Measurements from ENCODE around the gene RASL10A. TPM values are rescaled to one million over a fixed set of nuclear protein-coding genes. Genes with fewer than 3 reads are reported as not detected.
A peak's percentile ranks its signal among the peaks of the same experiment; 100 is the strongest.

RASL10A gene
- polyA plus RNA-seq, 3 donors: 0.35 to 2.1 (median 0.50) TPM

- no peak overlapping the region for H3K27ac Mint-ChIP-seq
- H3K79me2 ChIP-seq (ENCODE audit: insufficient read depth, low read length): peaks cover 67% of the 10 kb centered on the region
- H3K27ac ChIP-seq (ENCODE audit: low read depth in 1 of 2, low read length in 2 of 2): no peak overlapping the region
- no peaks in the 10 kb centered on the region for H3K4me1 ChIP-seq (ENCODE audit: control insufficient read depth in 1 of 2, insufficient read depth in 2 of 2, low read length in 2 of 2)
- H3K4me1 Mint-ChIP-seq: no peaks in the 10 kb centered on the region
- DNase-seq: no peak
- no peaks in the 10 kb centered on the region for H3K27me3 ChIP-seq (ENCODE audit: control insufficient read depth in 2 of 2, insufficient read depth in 2 of 2, low read length in 2 of 2)
- TF ChIP-seq CTCF (IDR thresholded peaks at IDR 0.05): no peak
- no peak overlapping the region for H3K9ac ChIP-seq (ENCODE audit: insufficient read depth, low read length, poor library complexity, severe bottlenecking)
- intact Hi-C loops (cut with micrococcal nuclease): no loop called here
- WGBS (ENCODE audit: insufficient coverage): no CpG with 5 or more reads among the region's 5 CpGs
- peaks cover 88 to 98% of the 10 kb centered on the region in 2 donors for H3K36me3 Mint-ChIP-seq
- no peak overlapping the region for H3K4me3 Mint-ChIP-seq
- H3K27me3 Mint-ChIP-seq (ENCODE audit: low read depth in 3 of 3): no peaks in the 10 kb centered on the region
- H3K9me3 ChIP-seq (replicated peaks in 1 of 2; ENCODE audit: control insufficient read depth in 1 of 2, insufficient read depth in 1 of 2, low read length in 2 of 2): no peaks in the 10 kb centered on the region
- no peaks in the 10 kb centered on the region for H3K9me3 Mint-ChIP-seq
- H3K4me3 ChIP-seq (replicated peaks in 1 of 3; ENCODE audit: low read depth in 2 of 3, low read length in 3 of 3): no peak overlapping the region
- no peak overlapping the region for H2AFZ ChIP-seq (ENCODE audit: insufficient read depth, low read depth, low read length, poor library complexity, severe bottlenecking)
- H3K4me2 ChIP-seq (replicated peaks; ENCODE audit: extremely low read depth, low read length, poor library complexity, severe bottlenecking): no peak overlapping the region
- H4K20me1 ChIP-seq (ENCODE audit: insufficient read depth, low read length): peaks cover 100% of the 10 kb centered on the region
- peaks cover 97 to 100% of the 10 kb centered on the region in 2 donors for H3K36me3 ChIP-seq (replicated peaks in 1 of 2; ENCODE audit: control insufficient read depth in 1 of 2, insufficient read depth in 2 of 2, low read length in 2 of 2)
Observed at GRCh38 chr22:29290061-29290460, 25.4 kb downstream of the RASL10A start.

GRCh38 chr22:29288837-29289236 lies 26.7 kb downstream of the RASL10A start:
- Histone ChIP-seq H3K4me3 (replicated peaks in 1 of 3; ENCODE audit: low read depth in 2 of 3, low read length in 3 of 3) (no peak overlapping the region), H3K27ac (ENCODE audit: low read depth in 1 of 2, low read length in 2 of 2) (peak overlapping the region in 1 of 2 donors; percentile 3), H4K20me1 (ENCODE audit: insufficient read depth, low read length) (peaks cover 100% of the 10 kb centered on the region), H3K9ac (ENCODE audit: insufficient read depth, low read length, poor library complexity, severe bottlenecking) (no peak overlapping the region), H3K79me2 (ENCODE audit: insufficient read depth, low read length) (peaks cover 78% of the 10 kb centered on the region), H3K27me3 (ENCODE audit: control insufficient read depth in 2 of 2, insufficient read depth in 2 of 2, low read length in 2 of 2) (no peaks in the 10 kb centered on the region), H2AFZ (ENCODE audit: insufficient read depth, low read depth, low read length, poor library complexity, severe bottlenecking) (no peak overlapping the region), H3K9me3 (replicated peaks in 1 of 2; ENCODE audit: control insufficient read depth in 1 of 2, insufficient read depth in 1 of 2, low read length in 2 of 2) (no peaks in the 10 kb centered on the region), H3K36me3 (replicated peaks in 1 of 2; ENCODE audit: control insufficient read depth in 1 of 2, insufficient read depth in 2 of 2, low read length in 2 of 2) (peaks cover 96 to 100% of the 10 kb centered on the region in 2 donors), H3K4me2 (replicated peaks; ENCODE audit: extremely low read depth, low read length, poor library complexity, severe bottlenecking) (no peak overlapping the region), H3K4me1 (ENCODE audit: control insufficient read depth in 1 of 2, insufficient read depth in 2 of 2, low read length in 2 of 2) (no peaks in the 10 kb centered on the region)
- no peak for TF ChIP-seq CTCF (IDR thresholded peaks at IDR 0.05)
- Mint-ChIP-seq H3K9me3 (no peaks in the 10 kb centered on the region), H3K27me3 (ENCODE audit: low read depth in 3 of 3) (no peaks in the 10 kb centered on the region), H3K4me1 (no peaks in the 10 kb centered on the region), H3K27ac (no peak overlapping the region), H3K36me3 (peaks cover 88 to 97% of the 10 kb centered on the region in 2 donors), H3K4me3 (no peak overlapping the region)
- DNase-seq: no peak
- WGBS (ENCODE audit: insufficient coverage): no CpG with 5 or more reads among the region's 2 CpGs
- intact Hi-C loops (cut with micrococcal nuclease): no loop called here
